HG02610 (cell line): Measurements from ENCODE around the gene KRTAP9-3.
"Not testable (repeated sequence)": the region's sequence is repeated elsewhere in the genome, so short reads cannot be mapped to it uniquely, and the experiment has no call there.

Source experiments
- ATAC-seq: cut with Tn5 transposase; IDR thresholded peaks from one replicate; pipeline ENCODE4 v1.9.1; 2021; ENCODE audit warnings: mild to moderate bottlenecking, moderate library complexity; ENCODE audit not compliant: unreplicated experiment

KRTAP9-3 gene

GRCh38 chr17:41232399-41233105, at the start of gene KRTAP9-3:
Gene KRTAP9-3, plus strand, starts transcription at chr17:41232449. Its CDS starts 53 bp downstream, at chr17:41232502.
- ATAC-seq, result not testable (repeated sequence)

DNA sequence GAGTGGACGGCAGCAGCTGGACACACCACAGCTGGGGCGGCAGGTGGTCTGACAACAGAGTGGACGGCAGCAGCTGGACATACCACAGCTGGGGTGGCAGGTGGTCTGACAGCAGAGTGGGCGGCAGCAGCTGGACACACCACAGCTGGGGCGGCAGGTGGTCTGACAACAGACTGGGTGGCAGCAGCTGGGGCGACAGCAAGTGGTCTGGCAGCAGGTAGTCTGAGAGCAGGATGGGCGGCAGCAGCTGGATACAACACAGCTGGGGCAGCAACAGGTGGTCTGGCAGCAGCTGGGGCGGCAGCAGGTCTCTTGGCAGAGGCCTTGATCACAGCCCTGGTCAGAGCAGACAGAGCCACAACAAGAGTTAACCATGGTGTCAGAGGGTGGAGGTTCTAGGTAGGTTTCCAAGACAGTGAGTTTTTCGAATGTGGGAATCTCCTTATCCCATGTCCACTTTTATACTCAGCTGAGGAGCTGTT, 47.7 kb upstream of the KRTAP9-3 start, which contains the start of gene KRTAP4-1:
Gene KRTAP4-1, minus strand, starts transcription at position 432 of the 482 bp plus-strand sequence. Its CDS starts 57 bp downstream, at position 375.
- no peak for ATAC-seq

GRCh38 chr17:41185001-41185400, 47.2 kb upstream of the KRTAP9-3 start:
- ATAC-seq, result no peak

DNA sequence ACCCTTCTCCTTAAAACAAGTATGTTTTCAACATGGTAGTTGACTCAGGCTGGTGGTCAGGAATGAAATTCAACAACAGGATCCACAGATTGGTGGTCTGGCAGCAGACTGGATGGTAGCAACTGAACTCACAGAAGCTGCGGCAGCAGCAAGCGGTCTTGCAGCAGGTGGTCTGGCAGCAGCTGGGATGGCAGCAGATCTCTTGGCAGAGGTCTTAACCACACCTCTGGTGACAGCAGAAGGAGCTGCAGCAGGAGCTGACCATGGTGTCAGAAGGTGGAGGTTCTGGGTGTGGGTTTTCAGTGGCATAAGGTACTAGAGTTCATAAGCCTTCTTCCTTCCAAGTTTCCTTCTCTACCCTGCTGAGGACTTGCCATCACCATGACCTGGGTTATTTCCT, 45.4 kb upstream of the KRTAP9-3 start:
- no peak for ATAC-seq

- not testable (repeated sequence) for ATAC-seq
Observed at GRCh38 chr17:41189837-41190318, 42.4 kb upstream of the KRTAP9-3 start, which contains the start of gene KRTAP9-1. Gene KRTAP9-1, plus strand, starts transcription at chr17:41189887. Its CDS starts 0 bp downstream, at chr17:41189887.

DNA sequence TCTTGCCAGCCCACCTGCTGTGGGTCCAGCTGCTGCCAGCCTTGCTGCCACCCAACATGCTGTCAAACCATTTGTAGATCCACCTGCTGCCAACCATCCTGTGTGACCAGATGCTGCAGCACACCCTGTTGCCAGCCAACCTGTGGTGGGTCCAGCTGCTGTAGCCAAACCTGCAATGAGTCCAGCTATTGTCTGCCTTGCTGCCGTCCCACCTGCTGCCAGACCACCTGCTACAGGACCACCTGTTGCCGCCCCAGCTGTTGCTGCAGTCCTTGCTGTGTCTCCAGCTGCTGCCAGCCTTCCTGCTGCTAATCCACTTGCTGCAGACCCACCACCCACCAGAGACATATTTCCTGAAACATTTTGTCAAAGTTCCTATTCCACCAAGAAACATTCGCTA, 41.9 kb upstream of the KRTAP9-3 start:
- no peak for ATAC-seq

GRCh38 chr17:41196068-41196467, 36.2 kb upstream of the KRTAP9-3 start:
- no peak for ATAC-seq

GRCh38 chr17:41199421-41200078, 32.7 kb upstream of the KRTAP9-3 start:
- no peak for ATAC-seq

- no peak for ATAC-seq
Observed at GRCh38 chr17:41211845-41212466, 20.3 kb upstream of the KRTAP9-3 start.

GRCh38 chr17:41212524-41213169, 19.6 kb upstream of the KRTAP9-3 start:
- no peak for ATAC-seq

GRCh38 chr17:41215681-41216080, 16.6 kb upstream of the KRTAP9-3 start:
- no peak for ATAC-seq

GRCh38 chr17:41223821-41224220, 8.4 kb upstream of the KRTAP9-3 start:
- no peak for ATAC-seq

- no peak for ATAC-seq
Observed at GRCh38 chr17:41226051-41226450, 6.2 kb upstream of the KRTAP9-3 start.

DNA sequence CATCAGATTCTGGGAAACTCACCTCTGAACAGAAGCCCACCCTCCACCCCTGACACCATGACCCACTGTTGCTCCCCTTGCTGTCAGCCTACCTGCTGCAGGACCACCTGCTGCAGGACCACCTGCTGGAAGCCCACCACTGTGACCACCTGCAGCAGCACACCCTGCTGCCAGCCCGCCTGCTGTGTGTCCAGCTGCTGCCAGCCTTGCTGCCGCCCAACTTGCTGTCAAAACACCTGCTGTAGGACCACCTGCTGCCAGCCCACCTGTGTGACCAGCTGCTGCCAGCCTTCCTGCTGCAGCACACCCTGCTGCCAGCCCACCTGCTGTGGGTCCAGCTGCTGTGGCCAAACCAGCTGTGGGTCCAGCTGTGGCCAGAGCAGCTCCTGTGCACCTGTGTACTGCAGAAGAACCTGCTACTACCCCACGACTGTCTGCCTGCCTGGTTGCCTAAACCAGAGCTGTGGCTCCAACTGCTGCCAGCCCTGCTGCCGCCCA, 5.6 kb upstream of the KRTAP9-3 start, which contains the start of gene KRTAP9-2:
Gene KRTAP9-2, plus strand, starts transcription at position 51 of the 498 bp plus-strand sequence. Its CDS starts 7 bp downstream, at position 58.
- not testable (repeated sequence) for ATAC-seq

DNA sequence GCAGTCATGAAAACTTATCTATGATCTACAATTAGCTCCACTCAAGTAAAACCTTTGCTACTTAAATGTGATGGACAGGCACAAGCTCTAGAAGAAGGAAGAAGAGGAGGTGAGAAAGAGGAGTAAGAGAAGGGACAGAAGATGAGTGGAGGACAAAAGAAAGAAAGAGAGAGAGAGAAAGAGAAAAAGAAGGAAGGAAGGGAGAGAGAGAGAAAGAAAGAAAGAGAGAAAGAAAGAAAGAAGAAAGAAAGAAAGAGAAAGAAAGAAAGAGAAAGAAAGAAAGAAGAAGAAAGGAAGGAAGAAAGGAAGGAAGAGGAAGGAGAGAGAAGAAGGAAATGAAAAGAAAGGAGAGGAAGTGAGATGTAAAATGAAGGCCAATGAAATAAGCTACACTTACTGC, 2.2 kb upstream of the KRTAP9-3 start:
- no peak for ATAC-seq

GRCh38 chr17:41231731-41232130, 518 bp upstream of the KRTAP9-3 start:
- no peak for ATAC-seq

GRCh38 chr17:41237116-41237515, 4.9 kb downstream of the KRTAP9-3 start:
- not testable (repeated sequence) for ATAC-seq

DNA sequence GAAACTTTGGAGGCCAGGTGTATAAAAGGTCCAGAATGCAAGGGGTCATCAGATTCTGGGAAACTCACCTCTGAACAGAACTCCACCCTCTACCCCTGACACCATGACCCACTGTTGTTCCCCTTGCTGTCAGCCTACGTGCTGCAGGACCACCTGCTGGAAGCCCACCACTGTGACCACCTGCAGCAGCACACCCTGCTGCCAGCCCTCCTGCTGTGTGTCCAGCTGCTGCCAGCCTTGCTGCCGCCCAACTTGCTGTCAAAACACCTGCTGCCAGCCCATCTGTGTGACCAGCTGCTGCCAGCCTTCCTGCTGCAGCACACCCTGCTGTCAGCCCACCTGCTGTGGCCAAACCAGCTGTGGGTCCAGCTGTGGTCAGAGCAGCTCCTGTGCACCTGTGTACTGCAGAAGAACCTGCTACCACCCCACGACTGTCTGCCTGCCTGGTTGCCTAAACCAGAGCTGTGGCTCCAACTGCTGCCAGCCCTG, 5.7 kb downstream of the KRTAP9-3 start, which contains the start of gene KRTAP9-8:
Gene KRTAP9-8, plus strand, starts transcription at position 51 of the 489 bp plus-strand sequence. Its CDS starts 53 bp downstream, at position 104.
- not testable (repeated sequence) for ATAC-seq

- not testable (repeated sequence) for ATAC-seq
Observed at GRCh38 chr17:41246995-41247787, 14.9 kb downstream of the KRTAP9-3 start.
